SK-N-SH (cell line): ENCODE measurements around the gene ITGAV. TPM values are rescaled to one million over a fixed set of nuclear protein-coding genes. Genes with fewer than 3 reads are reported as not detected.
A peak's percentile ranks its signal among the peaks of the same experiment; 100 is the strongest.

Experiments
- CTCF ChIA-PET: fragments of 300-600, 350-600 bp; formaldehyde crosslinking; extraction: SDS; loops from one replicate; lab custom pipeline; 2021; lab: Yijun Ruan, JAX
- POLR2A ChIA-PET: fragments of 350-600 bp; sonication (Branson Sonifier 250); formaldehyde crosslinking; extraction: SDS; loops from one replicate; lab custom pipeline; 2020; ENCODE audit warnings: antibody characterized with exemption, inconsistent platforms; lab: Yijun Ruan, JAX
- DNase-seq: peaks from one replicate; pipeline ENCODE4 v3.0.0; 2012
- H2AFZ ChIP-seq: fragments of 200-600 bp; sonication (generic); 2 replicates; pipeline ENCODE4 v1.8.1; 2016; ENCODE audit warnings: antibody characterized with exemption, mild to moderate bottlenecking, low read depth
- H3F3A ChIP-seq: fragments of 200-600 bp; sonication (generic); replicated peaks from 2 replicates; pipeline ENCODE3; 2016; ENCODE audit warnings: antibody characterized with exemption, mild to moderate bottlenecking; ENCODE audit not compliant: insufficient read depth
- H3K27ac ChIP-seq, 2 experiments: fragments of 200-500 bp in 1 of 2; fragments of 200-600 bp in 1 of 2; sonication (Bioruptor generic) in 1 of 2; sonication (generic), shearing (Covaris generic) in 1 of 2; 2 replicates each; pipeline versions ENCODE4 v1.5.1 to v1.6.1; 2014 to 2016; ENCODE audit warnings: low read depth in 2 of 2, inconsistent platforms in 1 of 2, low read length in 1 of 2, mild to moderate bottlenecking in 1 of 2, mixed read lengths in 1 of 2
- H3K27me3 ChIP-seq: fragments of 200-600 bp; sonication (generic), shearing (Covaris generic); 2 replicates; pipeline ENCODE4 v1.6.1; 2016; ENCODE audit warnings: mixed run types; ENCODE audit not compliant: insufficient read depth
- H3K36me3 ChIP-seq, 2 experiments: fragments of 200-500 bp in 1 of 2; fragments of 200-600 bp in 1 of 2; sonication (Bioruptor generic) in 1 of 2; sonication (generic) in 1 of 2; replicated peaks in 1 of 2; 2 replicates each; pipeline versions ENCODE3 to v1.5.1; 2014 to 2016; ENCODE audit warnings: low read length in 1 of 2, mild to moderate bottlenecking in 1 of 2; ENCODE audit not compliant: insufficient read depth in 2 of 2, control insufficient read depth in 1 of 2
- H3K4me1 ChIP-seq, 2 experiments: fragments of 200-500 bp in 1 of 2; fragments of 200-600 bp in 1 of 2; sonication (Bioruptor generic) in 1 of 2; sonication (generic), shearing (Covaris generic) in 1 of 2; 2 replicates each; pipeline versions ENCODE4 v1.5.1 to v1.6.1; 2014 to 2016; ENCODE audit warnings: low read depth in 1 of 2, low read length in 1 of 2, mixed run types in 1 of 2; ENCODE audit not compliant: insufficient read depth in 2 of 2, control insufficient read depth in 1 of 2
- H3K4me2 ChIP-seq: fragments of 200-600 bp; sonication (generic), shearing (Covaris generic); 2 replicates; pipeline ENCODE4 v1.6.1; 2017; ENCODE audit warnings: mixed run types
- H3K4me3 ChIP-seq, 2 experiments: fragments of 200-500 bp in 1 of 2; fragments of 200-600 bp in 1 of 2; sonication (Bioruptor generic) in 1 of 2; sonication (generic), shearing (Covaris generic) in 1 of 2; 2 replicates each; pipeline versions ENCODE4 v1.5.1 to v1.8.1; 2014 to 2016; ENCODE audit warnings: low read depth in 2 of 2, inconsistent platforms in 1 of 2, low read length in 1 of 2, mild to moderate bottlenecking in 1 of 2, mixed read lengths in 1 of 2, moderate library complexity in 1 of 2
- H3K79me2 ChIP-seq: fragments of 200-600 bp; sonication (generic); 2 replicates; pipeline ENCODE4 v1.8.1; 2017; ENCODE audit warnings: mild to moderate bottlenecking; ENCODE audit not compliant: insufficient read depth
- H3K9ac ChIP-seq: fragments of 200-600 bp; sonication (generic); 2 replicates; pipeline ENCODE4 v1.6.1; 2017; ENCODE audit warnings: mixed run types
- H3K9me2 ChIP-seq: fragments of 200-600 bp; sonication (generic); 2 replicates; pipeline ENCODE4 v1.6.1; 2017; ENCODE audit warnings: mixed run types
- H3K9me3 ChIP-seq: fragments of 200-600 bp; sonication (generic); 2 replicates; pipeline ENCODE4 v1.6.1; 2017; ENCODE audit warnings: mixed run types, mild to moderate bottlenecking, moderate library complexity
- H4K20me1 ChIP-seq: fragments of 200-600 bp; sonication (generic); 2 replicates; pipeline ENCODE4 v1.6.1; 2017; ENCODE audit warnings: mild to moderate bottlenecking, mixed run types; ENCODE audit not compliant: insufficient read depth
- EZH2phosphoT487 ChIP-seq: fragments of 200-600 bp; sonication (generic); IDR thresholded peaks from 2 replicates; pipeline ENCODE4 v1.6.1; 2017; ENCODE audit warnings: low read depth, mixed run types, mild to moderate bottlenecking, antibody characterized with exemption, moderate library complexity, borderline replicate concordance
- FOSL2 ChIP-seq: IDR thresholded peaks from 2 replicates; pipeline ENCODE4 v1.4.0; 2012; ENCODE audit warnings: low read depth, mild to moderate bottlenecking, moderate library complexity, borderline replicate concordance
- FOXJ3 ChIP-seq: sonication (generic); formaldehyde crosslinking; IDR thresholded peaks from 2 replicates; pipeline ENCODE4 v1.5.1; 2020; ENCODE audit warnings: mild to moderate bottlenecking, missing genetic modification reagents
- FOXM1 ChIP-seq: IDR thresholded peaks from 2 replicates; pipeline ENCODE4 v1.4.0; 2012; ENCODE audit warnings: low read depth, mild to moderate bottlenecking
- GABPA ChIP-seq: IDR thresholded peaks from 2 replicates; pipeline ENCODE4 v1.4.0; 2012; ENCODE audit warnings: low read depth, mild to moderate bottlenecking
- NFIC ChIP-seq: IDR thresholded peaks from 2 replicates; pipeline ENCODE4 v1.4.0; 2012; ENCODE audit warnings: borderline replicate concordance
- POLR2AphosphoS5 ChIP-seq: IDR thresholded peaks from 2 replicates; pipeline ENCODE4 v1.6.1; 2012; ENCODE audit warnings: low read depth, low read length
- RAD21 ChIP-seq: IDR thresholded peaks from 2 replicates; pipeline ENCODE4 v1.6.1; 2012; ENCODE audit warnings: mild to moderate bottlenecking, low read length
- RXRA ChIP-seq: IDR thresholded peaks from 2 replicates; pipeline ENCODE4 v1.4.0; 2012; ENCODE audit warnings: low read depth, mild to moderate bottlenecking, borderline replicate concordance
- SIN3A ChIP-seq: IDR thresholded peaks from 2 replicates; pipeline ENCODE4 v1.6.1; 2012; ENCODE audit warnings: low read depth, mild to moderate bottlenecking, low read length, moderate library complexity, borderline replicate concordance
- SMC3 ChIP-seq: IDR thresholded peaks from 2 replicates; pipeline ENCODE4 v1.6.1; 2012; ENCODE audit warnings: low read depth, low read length, improper control_type of control experiment
- WGBS: methylation state at CpG from one replicate; pipeline ENCODE4 v1.1.6; 2017; ENCODE audit warnings: low lambda C conversion rate; 5-methylcytosine and 5-hydroxymethylcytosine counted together
- polyA plus RNA-seq, 3 experiments: library from polyadenylated mRNA; depleted of rRNA; stranded (reverse); fragments of >200 nt; gene quantifications; 2 replicates each; pipeline ENCODE4 v1.2.3, GENCODE V29; 2012
- TF ChIP-seq, protein P1 (sequence below): IDR thresholded peaks from 2 replicates; pipeline ENCODE4 v1.4.0; 2012; ENCODE audit warnings: low read depth
- TF ChIP-seq, protein P2 (sequence below): IDR thresholded peaks from 2 replicates; pipeline ENCODE4 v1.4.0; 2012; ENCODE audit warnings: low read depth, borderline replicate concordance

The ITGAV gene
- polyA plus RNA-seq, 1 of the 3 experiments (the other 2 are of a cell fraction) = 24.3 TPM

DNA sequence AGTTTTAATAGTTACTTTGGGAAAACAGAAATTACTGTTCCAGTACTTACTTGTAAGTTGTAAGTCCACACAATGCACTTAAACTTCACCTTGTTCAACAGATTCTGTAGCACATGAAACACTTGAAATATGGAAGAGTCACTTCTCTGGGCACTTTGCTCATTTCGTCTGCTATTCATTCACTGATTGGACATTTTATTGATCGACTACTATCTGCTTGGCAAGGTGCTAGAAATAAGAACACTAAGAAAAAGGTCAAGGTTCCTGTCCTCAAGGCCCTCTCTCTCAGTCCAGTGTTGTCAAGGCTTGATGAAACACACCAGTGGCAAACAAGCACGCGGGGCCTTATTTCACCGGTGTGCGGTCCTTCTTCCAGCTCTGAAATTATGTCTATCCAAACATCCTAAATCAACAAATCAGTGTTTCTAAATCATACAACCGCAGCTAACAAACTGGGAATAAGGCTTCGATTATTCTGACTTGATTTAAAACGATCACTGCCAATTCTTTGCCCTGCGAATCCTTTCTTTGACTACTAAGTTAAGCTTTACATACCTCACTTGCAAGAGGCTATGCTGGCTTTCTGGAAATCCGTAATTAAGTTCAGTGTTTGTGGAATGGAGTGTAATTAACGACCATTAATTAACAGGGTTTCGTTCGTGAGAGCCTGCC is 780 bp upstream of the ITGAV start:
- Histone ChIP-seq H3F3A (peaks cover 11% of the 10 kb centered on the region), H3K79me2 (peaks cover 56% of the 10 kb centered on the region)
- TF ChIP-seq FOSL2 = no peak
- no peak for TF ChIP-seq POLR2AphosphoS5
- TF ChIP-seq NFIC = no peak
- TF ChIP-seq EZH2phosphoT487 = no peak
- no peak for TF ChIP-seq FOXM1
- TF ChIP-seq SMC3 = no peak
- TF ChIP-seq GABPA = no peak
- no peak for TF ChIP-seq RAD21
- no peak for TF ChIP-seq RXRA
- TF ChIP-seq, all 33 proteins: peak for 0

DNA sequence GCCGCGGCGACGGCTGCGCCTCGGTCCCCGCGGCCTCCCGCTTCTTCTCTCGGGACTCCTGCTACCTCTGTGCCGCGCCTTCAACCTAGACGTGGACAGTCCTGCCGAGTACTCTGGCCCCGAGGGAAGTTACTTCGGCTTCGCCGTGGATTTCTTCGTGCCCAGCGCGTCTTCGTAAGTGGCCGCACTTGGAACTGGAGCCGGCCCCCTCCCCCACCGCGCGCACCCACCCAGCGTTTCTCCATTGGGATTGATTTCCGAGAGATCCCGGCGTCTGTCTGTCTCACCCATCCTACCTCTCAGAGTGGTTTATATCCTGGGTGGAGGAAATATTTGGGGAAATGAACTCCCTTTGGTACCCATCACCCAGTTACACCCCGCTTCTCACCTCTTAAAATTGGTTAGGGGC is 498 bp downstream of the ITGAV start:
- peak overlapping the region; percentile 92 to 93 for H3K4me3 ChIP-seq
- TF ChIP-seq FOXJ3 (CRISPR knock-in tag) (0 out of 2 replicates have a peak, but pooled peaks have one; percentile 1), SIN3A (0 out of 2 replicates have a peak, but pooled peaks have one; percentile 19)
- TF ChIP-seq, protein P1, sequence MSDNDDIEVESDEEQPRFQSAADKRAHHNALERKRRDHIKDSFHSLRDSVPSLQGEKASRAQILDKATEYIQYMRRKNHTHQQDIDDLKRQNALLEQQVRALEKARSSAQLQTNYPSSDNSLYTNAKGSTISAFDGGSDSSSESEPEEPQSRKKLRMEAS = no peak
- TF ChIP-seq, protein P2, sequence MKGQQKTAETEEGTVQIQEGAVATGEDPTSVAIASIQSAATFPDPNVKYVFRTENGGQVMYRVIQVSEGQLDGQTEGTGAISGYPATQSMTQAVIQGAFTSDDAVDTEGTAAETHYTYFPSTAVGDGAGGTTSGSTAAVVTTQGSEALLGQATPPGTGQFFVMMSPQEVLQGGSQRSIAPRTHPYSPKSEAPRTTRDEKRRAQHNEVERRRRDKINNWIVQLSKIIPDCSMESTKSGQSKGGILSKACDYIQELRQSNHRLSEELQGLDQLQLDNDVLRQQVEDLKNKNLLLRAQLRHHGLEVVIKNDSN = no peak
- H2AFZ ChIP-seq = peak overlapping the region; percentile 98
- ChIA-PET POLR2A (interaction anchor here (1.2 to 1.9 kb wide), 2 partner anchors 12 to 105 kb away, joined by 4 to 9 read pairs; partner anchors contain the start of gene ZC3H15), CTCF (interaction anchor here (1.2 to 2.4 kb wide), 3 partner anchors 46 to 87 kb away, joined by 3 to 14 read pairs (median 6); no protein-coding TSS in a partner anchor)
- H3F3A ChIP-seq = peaks cover 17% of the 10 kb centered on the region
- H3K4me2 ChIP-seq = peak overlapping the region; percentile 78
- WGBS = 0% methylated on average over 12 of the region's 32 CpGs
- peaks cover 16 to 22% of the 10 kb centered on the region in 2 experiments; a peak in 3 of 4 replicates for H3K4me1 ChIP-seq
- no peaks in the 10 kb centered on the region for H3K27me3 ChIP-seq
- H3K36me3 ChIP-seq = no peaks in the 10 kb centered on the region
- H4K20me1 ChIP-seq = peaks cover 17% of the 10 kb centered on the region
- DNase-seq = peak; percentile 53
- H3K9ac ChIP-seq = peak overlapping the region; percentile 93
- no peaks in the 10 kb centered on the region for H3K9me2 ChIP-seq
- peak overlapping the region; percentile 95 to 98 for H3K27ac ChIP-seq
- H3K79me2 ChIP-seq = peaks cover 69% of the 10 kb centered on the region
- no peaks in the 10 kb centered on the region; the same call in 1 of the 2 replicates for H3K9me3 ChIP-seq

More for the DNA sequence above, 780 bp upstream of the ITGAV start:
- H3K4me3 ChIP-seq = peak overlapping the region; percentile 92 to 93
- peak overlapping the region; percentile 93 for H3K9ac ChIP-seq
- peak; percentile 14 for DNase-seq
- H3K27ac ChIP-seq = peak overlapping the region; percentile 95 to 98
- no peaks in the 10 kb centered on the region; the same call in 1 of the 2 replicates for H3K9me3 ChIP-seq
- peaks cover 6% of the 10 kb centered on the region; the same call in 1 of the 2 replicates for H4K20me1 ChIP-seq
- CTCF ChIA-PET = interaction anchor here (1.1 to 2.4 kb wide), 5 partner anchors 9 to 85 kb away, joined by 3 to 14 read pairs (median 4); no protein-coding TSS in a partner anchor
- no peaks in the 10 kb centered on the region for H3K27me3 ChIP-seq
- H2AFZ ChIP-seq = peak overlapping the region; percentile 98
- H3K4me2 ChIP-seq = peak overlapping the region; percentile 78
- H3K9me2 ChIP-seq = no peaks in the 10 kb centered on the region
- 36% methylated on average over 14 of the region's 14 CpGs for WGBS
- H3K4me1 ChIP-seq = peaks cover 8 to 12% of the 10 kb centered on the region in 2 experiments; a peak in 3 of 4 replicates
- POLR2A ChIA-PET = interaction anchor here (0.9 to 1.9 kb wide), 6 partner anchors 10 to 103 kb away, joined by 3 to 9 read pairs (median 3); partner anchors contain the start of gene ZC3H15
- H3K36me3 ChIP-seq = no peaks in the 10 kb centered on the region
